ENCODE data around the gene ID3.

ID3 gene

GRCh38 chr1:23524716-23525401 is 34.4 kb downstream of the ID3 start:
- peak; percentile 42 for DNase-seq

- no peak for DNase-seq
These were observed 35.1 kb downstream of the ID3 start for GRCh38 chr1:23524163-23524562.

- DNase-seq: no peak
These were observed 36.9 kb downstream of the ID3 start for GRCh38 chr1:23522244-23522982.

- DNase-seq: no peak
These were observed 37.7 kb downstream of the ID3 start for GRCh38 chr1:23521588-23521987.

GRCh38 chr1:23517581-23517980 is 41.7 kb downstream of the ID3 start:
- DNase-seq: no peak

GRCh38 chr1:23515905-23516304 is 43.4 kb downstream of the ID3 start:
- DNase-seq: no peak

- no peak for DNase-seq
These were observed 45.1 kb downstream of the ID3 start for GRCh38 chr1:23514111-23514679.

- no peak for DNase-seq
These were observed 49.4 kb downstream of the ID3 start for GRCh38 chr1:23509896-23510295.

Data from activated T-cell treated with anti-CD3 and anti-CD28 coated beads, Interleukin-2, amount 50 U/mL, for 1 hour (primary cell).